GM19043 (cell line): ENCODE results near the gene RAB33A.
"Not testable (repeated sequence)": the region's sequence is repeated elsewhere in the genome, so short reads cannot be mapped to it uniquely, and the experiment has no call there.

ENCODE experiments used
- ATAC-seq: cut with Tn5 transposase; IDR thresholded peaks from one replicate; pipeline ENCODE4 v1.9.1; 2021; ENCODE audit warnings: low read depth; ENCODE audit not compliant: unreplicated experiment

Gene RAB33A

GRCh38 chrX:130224810-130225209, 53.0 kb downstream of the RAB33A start:
- no peak for ATAC-seq

GRCh38 chrX:130228871-130229270, 57.1 kb downstream of the RAB33A start:
- ATAC-seq: no peak

GRCh38 chrX:130231184-130231583, 59.4 kb downstream of the RAB33A start:
- ATAC-seq: not testable (repeated sequence)
